SK-N-SH (cell line): ENCODE measurements around the gene RNFT1.
"Not testable (repeated sequence)": the region's sequence is repeated elsewhere in the genome, so short reads cannot be mapped to it uniquely, and the experiment has no call there.

Source experiments
- CHD2 ChIP-seq: fragments of 150-350 bp; IDR thresholded peaks from 2 replicates; pipeline ENCODE4 v1.6.1; 2018; ENCODE audit warnings: low read length; ENCODE audit not compliant: partially characterized antibody
- CTCF ChIP-seq: fragments of 200-600 bp; sonication (generic); IDR thresholded peaks from 2 replicates; pipeline ENCODE4 v1.6.1; 2017; ENCODE audit warnings: antibody characterized with exemption, mild to moderate bottlenecking, moderate library complexity
- RFX5 ChIP-seq: IDR thresholded peaks from 2 replicates; pipeline ENCODE4 v1.6.1; 2012; ENCODE audit warnings: mild to moderate bottlenecking, improper control_type of control experiment, low read length
- TCF12 ChIP-seq: IDR thresholded peaks from 2 replicates; pipeline ENCODE4 v1.4.0; 2012
- TF ChIP-seq, protein P1 (sequence below): IDR thresholded peaks from 2 replicates; pipeline ENCODE4 v1.4.0; 2012; ENCODE audit warnings: low read depth, borderline replicate concordance

DNA sequence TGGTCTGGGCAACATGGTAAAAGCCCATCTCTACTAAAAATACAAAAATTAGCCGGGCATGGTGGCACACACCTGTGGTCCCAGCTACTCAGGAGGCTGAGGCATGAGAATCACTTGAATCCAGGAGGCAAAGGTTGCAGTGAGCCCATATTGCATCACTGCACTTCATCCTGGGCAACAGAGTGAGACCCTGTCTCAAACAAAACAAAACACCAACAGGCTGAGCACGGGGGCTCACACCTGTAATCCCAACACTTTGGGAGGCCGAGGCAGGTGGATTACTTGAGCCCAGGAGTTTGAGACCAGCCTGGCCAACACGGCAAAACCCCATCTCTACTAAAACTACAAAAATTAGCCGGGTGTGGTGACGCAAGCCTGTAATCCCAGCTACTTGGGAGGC, 10.6 kb upstream of the RNFT1 start:
- TF ChIP-seq CTCF, CHD2, RFX5, TCF12: not testable (repeated sequence)
- TF ChIP-seq, protein P1, sequence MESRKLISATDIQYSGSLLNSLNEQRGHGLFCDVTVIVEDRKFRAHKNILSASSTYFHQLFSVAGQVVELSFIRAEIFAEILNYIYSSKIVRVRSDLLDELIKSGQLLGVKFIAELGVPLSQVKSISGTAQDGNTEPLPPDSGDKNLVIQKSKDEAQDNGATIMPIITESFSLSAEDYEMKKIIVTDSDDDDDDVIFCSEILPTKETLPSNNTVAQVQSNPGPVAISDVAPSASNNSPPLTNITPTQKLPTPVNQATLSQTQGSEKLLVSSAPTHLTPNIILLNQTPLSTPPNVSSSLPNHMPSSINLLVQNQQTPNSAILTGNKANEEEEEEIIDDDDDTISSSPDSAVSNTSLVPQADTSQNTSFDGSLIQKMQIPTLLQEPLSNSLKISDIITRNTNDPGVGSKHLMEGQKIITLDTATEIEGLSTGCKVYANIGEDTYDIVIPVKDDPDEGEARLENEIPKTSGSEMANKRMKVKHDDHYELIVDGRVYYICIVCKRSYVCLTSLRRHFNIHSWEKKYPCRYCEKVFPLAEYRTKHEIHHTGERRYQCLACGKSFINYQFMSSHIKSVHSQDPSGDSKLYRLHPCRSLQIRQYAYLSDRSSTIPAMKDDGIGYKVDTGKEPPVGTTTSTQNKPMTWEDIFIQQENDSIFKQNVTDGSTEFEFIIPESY, result not testable (repeated sequence)
